ENCODE measurements around the gene ARHGEF5.

GRCh38 chr7:144414815-144415214 is 59.6 kb downstream of the ARHGEF5 start:
- TF ChIP-seq CTCF (IDR thresholded peaks at IDR 0.05; ENCODE audit: insufficient read depth, low read length, poor library complexity, severe bottlenecking) (no peak), EZH2phosphoT487 (conservative IDR thresholded peaks at IDR 0.05; ENCODE audit: low read length) (no peak)

All from SU-DHL-6 (cell line).